ENCODE measurements around the gene VSTM2B.

- TF ChIP-seq, protein P1, sequence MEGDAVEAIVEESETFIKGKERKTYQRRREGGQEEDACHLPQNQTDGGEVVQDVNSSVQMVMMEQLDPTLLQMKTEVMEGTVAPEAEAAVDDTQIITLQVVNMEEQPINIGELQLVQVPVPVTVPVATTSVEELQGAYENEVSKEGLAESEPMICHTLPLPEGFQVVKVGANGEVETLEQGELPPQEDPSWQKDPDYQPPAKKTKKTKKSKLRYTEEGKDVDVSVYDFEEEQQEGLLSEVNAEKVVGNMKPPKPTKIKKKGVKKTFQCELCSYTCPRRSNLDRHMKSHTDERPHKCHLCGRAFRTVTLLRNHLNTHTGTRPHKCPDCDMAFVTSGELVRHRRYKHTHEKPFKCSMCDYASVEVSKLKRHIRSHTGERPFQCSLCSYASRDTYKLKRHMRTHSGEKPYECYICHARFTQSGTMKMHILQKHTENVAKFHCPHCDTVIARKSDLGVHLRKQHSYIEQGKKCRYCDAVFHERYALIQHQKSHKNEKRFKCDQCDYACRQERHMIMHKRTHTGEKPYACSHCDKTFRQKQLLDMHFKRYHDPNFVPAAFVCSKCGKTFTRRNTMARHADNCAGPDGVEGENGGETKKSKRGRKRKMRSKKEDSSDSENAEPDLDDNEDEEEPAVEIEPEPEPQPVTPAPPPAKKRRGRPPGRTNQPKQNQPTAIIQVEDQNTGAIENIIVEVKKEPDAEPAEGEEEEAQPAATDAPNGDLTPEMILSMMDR (optimal IDR thresholded peaks at IDR 0.05 in 1 of 3, IDR thresholded peaks at IDR 0.05 in 1 of 3, conservative IDR thresholded peaks at IDR 0.05 in 1 of 3; ENCODE audit: extremely low read depth in 1 of 3, insufficient read depth in 2 of 3, low read length in 3 of 3): no peak
- TF ChIP-seq EZH2 (IDR thresholded peaks at IDR 0.05; ENCODE audit: low read length): no peak
Measured at GRCh38 chr19:29478578-29479565, 46.9 kb upstream of the VSTM2B start.
